Mesodermal cell (in vitro differentiated cells): ENCODE results near the gene KCNJ2.

Experiments
- H3K27ac ChIP-seq: 2 replicates; pipeline ENCODE4 v1.7.0; 2013; ENCODE audit warnings: mild to moderate bottlenecking, low read depth, low read length, moderate library complexity; ENCODE audit not compliant: severe bottlenecking
- H3K36me3 ChIP-seq: 2 replicates; pipeline ENCODE4 v1.7.1; 2013; ENCODE audit warnings: mild to moderate bottlenecking, low read length, moderate library complexity; ENCODE audit not compliant: control insufficient read depth, insufficient read depth
- H3K4me1 ChIP-seq: one replicate; pipeline ENCODE4 v1.7.1; 2013; ENCODE audit warnings: mild to moderate bottlenecking, low read length; ENCODE audit not compliant: insufficient read depth, control insufficient read depth, poor library complexity, severe bottlenecking
- H3K4me3 ChIP-seq: 2 replicates; pipeline ENCODE4 v1.7.0; 2013; ENCODE audit warnings: low read length, control low read depth, mild to moderate bottlenecking; ENCODE audit not compliant: insufficient read depth, poor library complexity, severe bottlenecking; ENCODE audit errors: extremely low read depth
- H3K9me3 ChIP-seq: 2 replicates; pipeline ENCODE4 v1.7.1; 2013; ENCODE audit warnings: mild to moderate bottlenecking, low read length, moderate library complexity; ENCODE audit not compliant: control insufficient read depth
- WGBS, 2 experiments: methylation state at CpG; one replicate each; pipeline ENCODE4 v1.1.5; 2013; ENCODE audit warnings: missing lambda C conversion rate in 2 of 2; ENCODE audit not compliant: insufficient coverage in 2 of 2; 5-methylcytosine and 5-hydroxymethylcytosine counted together

The KCNJ2 gene

DNA sequence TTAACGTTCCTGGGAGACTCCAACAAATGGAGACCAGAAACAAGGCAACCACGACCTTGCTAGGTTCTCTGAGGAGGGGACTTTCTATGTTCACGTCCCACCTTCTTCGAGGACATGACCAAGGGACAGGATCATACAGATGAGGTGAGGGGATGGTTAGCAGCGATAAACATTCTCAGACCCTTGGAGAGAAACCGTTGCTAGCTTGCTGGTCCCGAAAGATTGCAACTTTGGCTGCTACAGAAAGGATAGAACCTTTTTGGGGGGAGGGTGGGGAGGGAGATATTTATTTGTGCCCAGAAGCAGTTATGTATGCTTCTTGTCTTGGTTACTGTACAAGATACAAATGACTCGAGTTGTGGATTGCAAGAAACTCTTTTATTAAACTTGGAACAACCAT lies 35.3 kb upstream of the KCNJ2 start:
- 97 to 100% methylated on average over 4 to 7 of the region's 8 CpGs for WGBS, 2 experiments
- Histone ChIP-seq H3K4me3 (no peak overlapping the region), H3K27ac (no peak overlapping the region), H3K36me3 (no peaks in the 10 kb centered on the region), H3K4me1 (peaks cover 15% of the 10 kb centered on the region), H3K9me3 (peaks cover 5% of the 10 kb centered on the region)

DNA sequence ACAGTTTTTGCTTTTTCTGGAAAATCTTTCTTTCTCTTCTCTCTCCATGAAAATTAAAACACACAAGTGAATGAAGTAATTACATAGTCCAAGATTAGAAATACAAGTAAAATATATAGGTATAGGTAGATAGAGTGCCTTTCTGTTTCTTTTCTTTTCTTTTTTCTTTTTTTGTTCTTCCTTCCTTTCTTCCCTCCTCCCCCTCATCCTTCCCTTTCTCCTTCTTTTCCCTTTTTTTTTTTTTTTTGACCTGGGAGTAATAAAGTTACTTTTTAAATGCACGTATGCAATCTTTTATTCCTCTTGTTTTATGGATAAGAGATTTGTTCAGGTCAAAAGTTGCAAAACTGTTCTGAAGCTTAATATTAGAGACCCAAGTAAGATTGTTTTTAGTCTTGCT lies 34.6 kb upstream of the KCNJ2 start:
- Histone ChIP-seq H3K9me3 (peaks cover 5% of the 10 kb centered on the region), H3K36me3 (no peaks in the 10 kb centered on the region), H3K4me3 (no peak overlapping the region), H3K4me1 (peaks cover 15% of the 10 kb centered on the region), H3K27ac (no peak overlapping the region)
- no CpG with 5 or more reads among the region's 1 CpG for WGBS, 2 experiments

DNA sequence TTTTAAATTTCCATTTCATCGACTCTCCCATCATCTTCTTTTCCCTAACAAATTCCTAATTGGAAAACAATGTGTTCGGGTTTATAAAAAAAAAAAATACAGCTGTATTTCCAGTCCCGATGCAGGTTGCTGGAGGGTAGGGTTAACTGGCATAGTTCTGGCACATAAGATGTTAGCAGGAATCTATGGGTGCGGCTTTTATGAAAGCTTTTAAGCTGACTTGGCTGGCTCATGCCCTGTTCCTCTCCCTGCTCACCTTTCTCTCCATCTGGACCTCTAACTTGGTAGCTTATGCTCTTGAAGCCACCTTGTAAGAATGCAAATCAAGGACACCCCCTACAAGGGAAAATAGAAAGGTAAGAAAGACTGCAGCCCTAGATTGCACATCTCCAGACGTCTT lies 33.2 kb upstream of the KCNJ2 start:
- H3K4me3 ChIP-seq: no peak overlapping the region
- H3K9me3 ChIP-seq: peaks cover 5% of the 10 kb centered on the region
- 100% methylated on average over 1 of the region's 5 CpGs for WGBS, 2 experiments
- peaks cover 15% of the 10 kb centered on the region for H3K4me1 ChIP-seq
- no peaks in the 10 kb centered on the region for H3K36me3 ChIP-seq
- no peak overlapping the region for H3K27ac ChIP-seq

DNA sequence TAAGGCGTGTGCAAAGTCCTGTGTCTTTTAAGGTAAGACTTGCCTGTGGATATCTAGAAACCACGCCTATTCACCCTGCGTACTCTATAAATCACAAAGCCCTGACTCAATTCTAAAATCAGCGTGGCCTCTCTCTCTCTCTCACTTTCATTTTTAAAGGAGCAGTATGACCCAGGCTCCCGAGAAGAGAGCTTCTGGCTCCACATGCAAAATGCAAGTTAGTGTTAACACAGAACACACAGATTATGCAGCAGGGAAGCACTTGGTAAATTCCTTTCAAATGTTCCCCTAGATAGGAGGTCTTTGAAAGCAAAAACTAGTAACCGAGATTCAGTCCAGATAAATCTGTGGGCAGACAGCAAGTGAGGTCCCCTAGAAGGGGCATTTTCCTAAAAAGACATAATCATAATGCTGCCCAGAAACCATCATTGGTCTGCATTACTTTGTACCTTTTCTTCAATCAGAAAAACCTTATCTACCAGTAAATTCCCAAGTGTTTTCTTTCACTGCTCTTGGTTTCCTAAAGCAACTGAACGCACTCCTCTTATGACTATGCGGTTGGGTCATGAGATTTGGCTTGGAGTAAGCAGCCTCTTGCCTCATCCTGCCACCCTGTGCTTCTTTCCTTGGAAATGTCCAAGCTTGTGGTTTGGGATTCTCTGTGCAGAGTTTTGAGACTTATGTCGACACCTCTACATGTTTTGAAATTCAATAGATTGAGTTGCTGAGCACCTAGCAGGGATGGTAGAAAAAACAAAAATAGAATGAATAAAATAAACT lies 31.7 kb upstream of the KCNJ2 start:
- Histone ChIP-seq H3K4me1 (peaks cover 15% of the 10 kb centered on the region), H3K27ac (peak overlapping the region; percentile 50), H3K36me3 (no peaks in the 10 kb centered on the region), H3K9me3 (peaks cover 5% of the 10 kb centered on the region), H3K4me3 (no peak overlapping the region)
- WGBS, 2 experiments: 70 to 77% methylated on average over 6 to 8 of the region's 9 CpGs

DNA sequence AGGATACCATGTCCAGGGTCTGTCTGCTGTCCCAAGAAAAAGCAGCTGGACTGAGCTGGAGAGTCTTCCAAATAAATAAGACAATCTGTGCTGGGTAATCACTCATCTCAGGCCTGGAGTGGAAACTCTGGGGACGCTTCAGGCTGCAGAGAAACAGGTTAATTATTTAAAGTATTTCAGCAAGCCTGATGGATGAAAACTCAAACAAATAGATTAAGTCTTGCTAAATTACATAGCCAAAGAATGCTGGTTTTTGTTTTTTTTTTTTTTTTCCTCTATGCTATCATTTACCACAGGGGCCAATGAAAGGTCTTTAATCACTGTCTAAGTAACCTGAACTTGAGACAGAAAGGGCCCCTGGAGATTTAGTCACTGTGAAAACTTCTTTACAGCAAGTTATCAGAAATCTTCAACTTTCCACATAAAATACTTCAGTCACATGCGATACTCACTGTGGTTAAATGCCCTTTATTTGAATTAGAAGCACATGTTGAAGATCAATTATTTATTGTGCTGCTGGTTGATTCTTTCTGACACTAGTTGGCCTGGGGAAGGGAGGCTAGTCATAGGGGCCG lies 31.0 kb upstream of the KCNJ2 start:
- Histone ChIP-seq H3K4me1 (peaks cover 15% of the 10 kb centered on the region), H3K36me3 (no peaks in the 10 kb centered on the region), H3K9me3 (no peaks in the 10 kb centered on the region), H3K4me3 (no peak overlapping the region), H3K27ac (no peak overlapping the region)
- WGBS, 2 experiments: 100% methylated on average over 1 of the region's 3 CpGs

DNA sequence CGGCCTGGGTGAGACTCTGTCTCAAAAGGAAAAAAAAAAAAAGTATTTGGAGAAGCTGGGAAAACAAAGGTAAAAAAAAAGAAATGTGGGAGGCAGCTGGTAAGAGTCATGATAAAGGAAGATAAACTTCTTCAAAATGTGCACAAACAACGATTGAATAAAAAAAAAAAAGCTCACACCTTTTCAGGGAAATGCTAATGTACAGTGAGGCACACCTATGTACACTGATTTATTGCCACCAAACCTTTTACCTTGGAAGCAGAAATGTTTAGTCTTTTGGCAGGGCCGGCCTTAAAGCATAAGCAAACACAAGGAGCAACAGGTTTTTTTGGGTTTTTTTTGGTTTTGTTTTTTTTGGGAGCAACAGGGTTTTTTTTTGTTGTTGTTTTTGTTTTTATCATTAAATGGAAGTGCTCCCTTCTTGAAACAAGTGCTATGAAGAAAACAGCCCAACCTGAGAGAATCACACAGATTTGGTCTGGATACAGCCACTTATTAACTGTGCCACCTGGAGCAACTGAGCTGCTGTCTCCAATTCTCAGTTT lies 29.8 kb upstream of the KCNJ2 start:
- H3K27ac ChIP-seq: no peak overlapping the region
- H3K36me3 ChIP-seq: no peaks in the 10 kb centered on the region
- H3K9me3 ChIP-seq: no peaks in the 10 kb centered on the region
- 100% methylated on average over 2 of the region's 3 CpGs for WGBS, 2 experiments
- H3K4me3 ChIP-seq: no peak overlapping the region
- H3K4me1 ChIP-seq: peaks cover 15% of the 10 kb centered on the region

DNA sequence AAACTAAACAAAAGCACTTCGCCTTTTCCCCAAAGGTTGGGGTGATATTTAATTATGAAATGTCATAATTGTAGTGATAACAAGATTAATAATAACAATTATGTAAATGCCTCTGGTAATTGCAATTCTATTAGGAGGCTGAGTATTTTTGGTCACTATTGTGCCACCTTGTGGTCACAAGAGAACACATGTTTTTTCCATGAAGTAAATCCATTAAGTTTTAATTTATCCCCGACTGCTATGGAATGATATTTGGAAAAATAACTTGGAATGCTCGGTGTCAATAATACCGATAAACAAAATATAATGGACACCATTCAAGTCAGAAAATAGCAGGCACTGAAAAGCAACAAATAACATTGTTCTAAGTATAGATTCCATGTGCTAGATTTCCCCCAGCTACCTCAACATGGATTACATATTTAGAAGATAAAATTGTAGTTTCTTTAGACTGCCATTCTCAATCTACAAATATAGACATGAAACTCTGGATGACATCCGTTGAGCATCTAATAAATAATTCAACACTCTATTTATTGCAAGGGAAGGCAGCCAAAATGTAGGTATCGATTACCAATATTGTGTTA lies 25.0 kb upstream of the KCNJ2 start:
- Histone ChIP-seq H3K9me3 (no peaks in the 10 kb centered on the region), H3K4me3 (no peak overlapping the region), H3K4me1 (no peaks in the 10 kb centered on the region), H3K27ac (no peak overlapping the region), H3K36me3 (no peaks in the 10 kb centered on the region)
- WGBS, 2 experiments: no CpG with 5 or more reads among the region's 6 CpGs

DNA sequence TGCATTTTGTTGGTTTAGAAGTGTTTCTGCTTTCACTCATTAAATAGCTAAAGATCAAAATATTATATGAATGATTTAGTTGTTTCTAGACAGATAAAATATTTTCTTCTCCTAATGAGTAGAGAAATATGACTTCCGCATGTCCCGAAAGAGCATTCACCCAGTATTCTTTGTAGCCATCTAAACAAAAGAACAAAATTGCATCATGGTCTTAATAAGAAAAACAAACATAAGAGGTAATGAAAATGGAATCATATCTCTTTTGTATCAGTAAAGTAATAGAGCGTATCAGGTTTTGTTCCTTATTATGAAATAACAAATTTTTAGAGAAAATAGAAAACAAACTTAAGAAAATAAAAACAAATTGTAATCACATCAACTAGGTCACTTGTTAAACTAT lies 16.1 kb upstream of the KCNJ2 start:
- H3K36me3 ChIP-seq: no peaks in the 10 kb centered on the region
- H3K4me1 ChIP-seq: no peaks in the 10 kb centered on the region
- WGBS, 2 experiments: no CpG with 5 or more reads among the region's 3 CpGs
- no peak overlapping the region for H3K4me3 ChIP-seq
- H3K9me3 ChIP-seq: no peaks in the 10 kb centered on the region
- H3K27ac ChIP-seq: no peak overlapping the region

DNA sequence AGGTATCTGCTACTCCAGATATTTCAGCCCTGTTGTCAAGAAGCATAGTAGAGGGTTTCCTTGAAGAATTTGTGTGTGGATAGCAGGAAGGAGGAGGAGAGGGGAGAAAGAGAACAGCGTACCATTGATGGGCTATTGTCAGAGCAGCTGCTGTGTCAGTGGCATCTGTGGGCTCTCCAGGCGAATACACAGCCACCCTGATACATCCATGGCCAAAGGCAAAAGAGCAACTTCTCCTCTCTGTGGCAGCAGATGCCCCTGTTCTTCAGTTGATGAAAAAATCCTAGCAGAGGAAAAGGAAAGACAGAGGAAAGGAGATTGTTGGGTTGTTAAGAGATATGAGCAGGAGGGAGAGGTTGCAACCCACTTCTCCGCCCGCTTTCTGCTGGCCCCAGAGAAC lies 12.2 kb upstream of the KCNJ2 start:
- Histone ChIP-seq H3K27ac (no peak overlapping the region), H3K4me1 (no peaks in the 10 kb centered on the region), H3K36me3 (no peaks in the 10 kb centered on the region), H3K4me3 (no peak overlapping the region), H3K9me3 (no peaks in the 10 kb centered on the region)
- 96 to 100% methylated on average over 1 to 3 of the region's 4 CpGs for WGBS, 2 experiments

DNA sequence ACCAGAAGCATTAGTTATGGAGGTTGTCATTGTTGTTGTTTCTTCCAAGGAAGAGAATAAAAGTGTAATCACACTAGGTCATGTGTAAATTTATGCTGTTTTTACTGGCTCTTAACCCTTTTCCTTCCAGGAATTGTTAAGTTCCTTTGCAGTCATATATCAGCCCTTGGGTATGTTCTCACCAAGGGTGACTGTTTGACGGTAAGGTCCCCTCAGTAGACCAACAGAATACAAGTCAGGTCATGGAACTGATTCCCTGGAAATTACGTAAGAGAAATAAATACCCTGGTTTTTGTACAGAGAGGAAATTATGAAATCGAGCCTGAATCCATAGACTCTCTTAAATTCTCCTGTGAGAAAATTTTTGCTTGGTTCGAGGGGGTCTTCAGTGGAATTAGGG lies 11.2 kb upstream of the KCNJ2 start:
- no peaks in the 10 kb centered on the region for H3K4me1 ChIP-seq
- H3K9me3 ChIP-seq: no peaks in the 10 kb centered on the region
- no peak overlapping the region for H3K27ac ChIP-seq
- H3K4me3 ChIP-seq: no peak overlapping the region
- H3K36me3 ChIP-seq: no peaks in the 10 kb centered on the region
- WGBS, 2 experiments: 86 to 87% methylated on average over 1 to 4 of the region's 4 CpGs

DNA sequence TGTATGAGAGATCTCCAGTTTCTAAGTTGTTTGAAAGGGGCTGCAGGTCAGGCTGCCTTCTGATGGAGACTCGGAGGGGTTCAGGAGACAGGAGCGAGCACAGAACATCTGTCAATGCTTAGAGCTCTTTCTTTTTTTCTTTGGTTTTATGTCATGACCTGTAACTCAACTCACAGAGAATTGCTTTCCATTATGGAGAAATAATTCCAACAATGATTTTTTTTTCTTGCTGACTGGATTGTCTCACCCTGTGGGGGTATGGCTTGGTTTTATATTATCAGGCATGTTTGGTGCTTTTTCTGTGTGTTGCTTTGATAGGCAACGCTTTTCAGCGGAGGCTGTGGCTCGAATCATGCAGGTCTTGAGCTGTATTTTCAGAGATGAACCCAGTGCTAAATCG lies 10.7 kb upstream of the KCNJ2 start:
- no peaks in the 10 kb centered on the region for H3K36me3 ChIP-seq
- no peaks in the 10 kb centered on the region for H3K4me1 ChIP-seq
- H3K27ac ChIP-seq: no peak overlapping the region
- no peak overlapping the region for H3K4me3 ChIP-seq
- 89 to 90% methylated on average over 4 to 6 of the region's 6 CpGs for WGBS, 2 experiments
- no peaks in the 10 kb centered on the region for H3K9me3 ChIP-seq
